IMR-90 (cell line): ENCODE results near the gene TMEM212. TPM values are rescaled to one million over a fixed set of nuclear protein-coding genes. Genes with fewer than 3 reads are reported as not detected.

ENCODE experiments used
- ATAC-seq: fragments of 200-7000 bp; cut with Tn5 transposase; 2 replicates; pipeline ENCODE4 v1.9.1; 2020; ENCODE audit warnings: low read depth, mild to moderate bottlenecking, moderate library complexity
- BruUV-seq: library from RNA; stranded (reverse); fragments of 400-500 nt; replicated peaks from 2 replicates; lab custom pipeline; 2021; lab: Mats Ljungman, UMichigan
- CTCF ChIA-PET: fragments of 300-600 bp; formaldehyde crosslinking; extraction: SDS; loops from one replicate; lab custom pipeline; 2021; ENCODE audit warnings: antibody characterized with exemption; lab: Yijun Ruan, JAX
- POLR2A ChIA-PET: fragments of 300-600 bp; sonication (Branson Sonifier 250); formaldehyde crosslinking; loops from one replicate; lab custom pipeline; 2022; ENCODE audit warnings: antibody characterized with exemption; ENCODE audit not compliant: unreplicated experiment; lab: Charles Lee
- DNase-seq: peaks from one replicate; pipeline ENCODE4 v3.0.0; 2013
- H2AFZ ChIP-seq: replicated peaks from 2 replicates; pipeline ENCODE3; 2013; ENCODE audit warnings: low read length, mild to moderate bottlenecking; ENCODE audit not compliant: poor library complexity
- H2AK5ac ChIP-seq: 2 replicates; pipeline ENCODE4 v1.6.1; 2013; ENCODE audit warnings: low read depth, low read length, inconsistent platforms
- H2AK9ac ChIP-seq: replicated peaks from 2 replicates; pipeline ENCODE3; 2013; ENCODE audit warnings: mild to moderate bottlenecking, low read depth, low read length, moderate library complexity; ENCODE audit not compliant: poor library complexity
- H2BK120ac ChIP-seq: 2 replicates; pipeline ENCODE4 v1.6.1; 2013; ENCODE audit warnings: low read depth, low read length, inconsistent platforms
- H2BK15ac ChIP-seq: 3 replicates; pipeline ENCODE4 v1.6.1; 2013; ENCODE audit warnings: low read depth, low read length, inconsistent platforms
- H2BK20ac ChIP-seq: 2 replicates; pipeline ENCODE4 v1.6.1; 2013; ENCODE audit warnings: low read depth, mild to moderate bottlenecking, inconsistent platforms, low read length, moderate library complexity
- H2BK5ac ChIP-seq: 2 replicates; pipeline ENCODE4 v1.6.1; 2013; ENCODE audit warnings: mild to moderate bottlenecking, low read depth, low read length, inconsistent platforms; ENCODE audit not compliant: poor library complexity, severe bottlenecking
- H3K14ac ChIP-seq: replicated peaks from 2 replicates; pipeline ENCODE4 v1.6.1; 2013; ENCODE audit warnings: low read depth, low read length, inconsistent platforms
- H3K18ac ChIP-seq: 2 replicates; pipeline ENCODE4 v1.6.1; 2013; ENCODE audit warnings: low read depth, low read length, control low read depth
- H3K23ac ChIP-seq: 2 replicates; pipeline ENCODE4 v1.6.1; 2013; ENCODE audit warnings: low read depth, low read length, inconsistent platforms
- H3K27ac ChIP-seq: 2 replicates; pipeline ENCODE4 v1.5.1; 2013; ENCODE audit warnings: mild to moderate bottlenecking, control low read depth, low read length; ENCODE audit not compliant: insufficient read depth
- H3K27me3 ChIP-seq: 2 replicates; pipeline ENCODE4 v1.6.1; 2013; ENCODE audit warnings: low read length; ENCODE audit not compliant: control insufficient read depth, insufficient read depth
- H3K36me3 ChIP-seq: 2 replicates; pipeline ENCODE4 v1.6.1; 2013; ENCODE audit warnings: low read length, mixed read lengths; ENCODE audit not compliant: control insufficient read depth, insufficient read depth
- H3K4ac ChIP-seq: 2 replicates; pipeline ENCODE4 v1.6.1; 2013; ENCODE audit warnings: low read depth, low read length, inconsistent platforms
- H3K4me1 ChIP-seq: 2 replicates; pipeline ENCODE4 v1.6.1; 2013; ENCODE audit warnings: low read length, mixed read lengths; ENCODE audit not compliant: control insufficient read depth, insufficient read depth
- H3K4me2 ChIP-seq: 2 replicates; pipeline ENCODE4 v1.6.1; 2013; ENCODE audit warnings: low read depth, mild to moderate bottlenecking, control low read depth, low read length, moderate library complexity
- H3K4me3 ChIP-seq: 2 replicates; pipeline ENCODE4 v1.5.1; 2013; ENCODE audit warnings: low read depth, mild to moderate bottlenecking, control low read depth, low read length, moderate library complexity; ENCODE audit not compliant: insufficient read depth
- H3K56ac ChIP-seq: 2 replicates; pipeline ENCODE4 v1.6.1; 2013; ENCODE audit warnings: low read length, inconsistent platforms; ENCODE audit not compliant: insufficient read depth; ENCODE audit errors: extremely low read depth
- H3K79me1 ChIP-seq, 2 experiments: 2 replicates each; pipeline ENCODE4 v1.6.1; 2013; ENCODE audit warnings: low read length in 2 of 2, inconsistent platforms in 1 of 2, low read depth in 1 of 2
- H3K9ac ChIP-seq: 2 replicates; pipeline ENCODE4 v1.6.1; 2013; ENCODE audit warnings: low read depth, low read length, control low read depth
- H3K9me1 ChIP-seq: 2 replicates; pipeline ENCODE4 v1.6.1; 2013; ENCODE audit warnings: low read length, inconsistent platforms; ENCODE audit not compliant: insufficient read depth
- H3K9me3 ChIP-seq: 2 replicates; pipeline ENCODE4 v1.6.1; 2013; ENCODE audit warnings: low read length; ENCODE audit not compliant: control insufficient read depth, insufficient read depth
- H4K20me1 ChIP-seq: 2 replicates; pipeline ENCODE4 v1.6.1; 2013; ENCODE audit warnings: low read length, inconsistent platforms; ENCODE audit not compliant: insufficient read depth
- H4K5ac ChIP-seq: 2 replicates; pipeline ENCODE4 v1.6.1; 2013; ENCODE audit warnings: mild to moderate bottlenecking, low read depth, low read length, control low read depth
- H4K8ac ChIP-seq, 2 experiments: 2 replicates each; pipeline ENCODE4 v1.6.1; 2013; ENCODE audit warnings: low read depth in 2 of 2, low read length in 2 of 2, control low read depth in 1 of 2, inconsistent platforms in 1 of 2
- H4K91ac ChIP-seq: 2 replicates; pipeline ENCODE4 v1.6.1; 2013; ENCODE audit warnings: low read depth, low read length, inconsistent platforms; ENCODE audit not compliant: insufficient read depth
- MAZ ChIP-seq: IDR thresholded peaks from 2 replicates; pipeline ENCODE4 v1.6.1; 2012; ENCODE audit warnings: low read depth, mild to moderate bottlenecking, low read length, improper control_type of control experiment, moderate library complexity, borderline replicate concordance
- WGBS, 2 experiments: methylation state at CpG; one replicate each; pipeline versions ENCODE4 v1.1.5 to v1.1.7; 2013; ENCODE audit warnings: missing lambda C conversion rate in 2 of 2; ENCODE audit not compliant: insufficient read length in 1 of 2; ENCODE audit errors: extremely low coverage in 2 of 2; 5-methylcytosine and 5-hydroxymethylcytosine counted together
- dilution Hi-C: fragments of 300-500 bp; cut with HindIII; formaldehyde crosslinking; loops from one replicate; pipeline ENCODE4 v1.14.3; 2018; ENCODE audit warnings: low sequenced_read_pairs; ENCODE audit not compliant: unreplicated experiment
- in situ Hi-C: fragments of 300-500 bp; cut with MboI; formaldehyde crosslinking; loops from 3 replicates; pipeline ENCODE4 v1.14.3; 2019; ENCODE audit warnings: low sequenced_read_pairs, inconsistent platforms, mixed read lengths
- intact Hi-C: fragments of 100-400 bp; cut with micrococcal nuclease; formaldehyde crosslinking; loops from 2 replicates; pipeline ENCODE4 v1.10.0; 2022
- polyA plus RNA-seq, 3 experiments: library from polyadenylated mRNA; depleted of rRNA; stranded (reverse); fragments of >200 nt; gene quantifications; 2 replicates each; pipeline ENCODE4 v1.2.3, GENCODE V29; 2012; ENCODE audit warnings: low replicate concordance in 1 of 3
- total RNA-seq: library from RNA; depleted of rRNA; stranded (reverse); fragments of >200 nt; gene quantifications from 2 replicates; pipeline ENCODE4 v1.2.3, GENCODE V29; 2012
- TF ChIP-seq, protein P1 (sequence below): fragments of 150-350 bp; IDR thresholded peaks from 2 replicates; pipeline ENCODE4 v1.6.1; 2016; ENCODE audit warnings: low read depth, mild to moderate bottlenecking, low read length, moderate library complexity, borderline replicate concordance

TMEM212 gene
- total and polyA plus RNA-seq, 2 of the 4 experiments (the other 2 are of a cell fraction), result not detected

DNA sequence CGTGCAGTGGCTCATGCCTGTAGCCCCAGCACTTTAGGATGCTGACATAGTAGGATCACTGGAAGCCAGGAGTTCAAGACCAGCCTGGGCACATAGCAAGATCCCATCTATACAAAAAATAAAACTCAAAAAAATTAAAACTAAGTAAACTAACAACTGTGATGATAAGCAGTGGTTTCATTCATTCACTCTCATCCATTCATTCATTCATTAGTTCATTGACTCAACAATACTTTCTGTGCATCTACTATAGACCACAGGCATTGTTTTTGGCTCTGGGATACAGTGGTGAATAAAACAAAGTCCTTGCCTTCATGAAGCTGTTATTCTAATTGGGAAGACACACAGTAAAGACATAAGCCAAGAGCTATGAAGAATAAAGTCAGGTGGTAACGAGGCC lies 7.5 kb upstream of the TMEM212 start:
- dilution Hi-C loops, result no loop called here

More for the DNA sequence above, 7.5 kb upstream of the TMEM212 start:
- H3K4me2 ChIP-seq, result no peak overlapping the region
- H3K4me1 ChIP-seq, result peaks cover 7% of the 10 kb centered on the region
- peak overlapping the region; percentile 47; the same call in 1 of the 2 replicates for H4K5ac ChIP-seq
- TF ChIP-seq, protein P1, sequence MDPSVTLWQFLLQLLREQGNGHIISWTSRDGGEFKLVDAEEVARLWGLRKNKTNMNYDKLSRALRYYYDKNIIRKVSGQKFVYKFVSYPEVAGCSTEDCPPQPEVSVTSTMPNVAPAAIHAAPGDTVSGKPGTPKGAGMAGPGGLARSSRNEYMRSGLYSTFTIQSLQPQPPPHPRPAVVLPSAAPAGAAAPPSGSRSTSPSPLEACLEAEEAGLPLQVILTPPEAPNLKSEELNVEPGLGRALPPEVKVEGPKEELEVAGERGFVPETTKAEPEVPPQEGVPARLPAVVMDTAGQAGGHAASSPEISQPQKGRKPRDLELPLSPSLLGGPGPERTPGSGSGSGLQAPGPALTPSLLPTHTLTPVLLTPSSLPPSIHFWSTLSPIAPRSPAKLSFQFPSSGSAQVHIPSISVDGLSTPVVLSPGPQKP, result no peak
- no peak for TF ChIP-seq MAZ
- H3K79me1 ChIP-seq, result 0 out of 4 replicates have a peak, but pooled peaks cover 0 to 4% of the 10 kb centered on the region in 2 experiments
- no peak overlapping the region for H2AK9ac ChIP-seq
- H3K9ac ChIP-seq, result no peak overlapping the region
- 0 out of 2 replicates have a peak overlapping the region, but pooled peaks have one; percentile 18 for H3K14ac ChIP-seq
- H2AFZ ChIP-seq, result no peak overlapping the region
- no peak overlapping the region for H3K23ac ChIP-seq
- peak overlapping the region; percentile 29; the same call in 1 of the 2 replicates for H3K4ac ChIP-seq
- peak overlapping the region; percentile 79; the same call in 1 of the 2 replicates for H3K18ac ChIP-seq
- H2BK120ac ChIP-seq, result no peak overlapping the region; the same call in 1 of the 2 replicates
- no peaks in the 10 kb centered on the region for H3K9me3 ChIP-seq
- BruUV-seq, result no TSS peak
- intact Hi-C loops (no loop called here), in situ Hi-C loops (no loop called here)
- 0 out of 2 replicates have a peak overlapping the region, but pooled peaks have one; percentile 34 for H4K91ac ChIP-seq
- peak overlapping the region; percentile 35 for H2BK20ac ChIP-seq
- H3K27me3 ChIP-seq, result no peaks in the 10 kb centered on the region
- no peaks in the 10 kb centered on the region for H4K20me1 ChIP-seq
- H3K56ac ChIP-seq, result no peak overlapping the region
- H3K9me1 ChIP-seq, result no peaks in the 10 kb centered on the region; the same call in 1 of the 2 replicates
- ChIA-PET POLR2A (no interaction called here), CTCF (no interaction called here)
- H2BK15ac ChIP-seq, result peak overlapping the region; percentile 82; the same call in 2 of the 3 replicates
- no peak overlapping the region for H3K27ac ChIP-seq
- H4K8ac ChIP-seq, result 0 out of 4 replicates have a peak overlapping the region, but pooled peaks of 1 of the 2 experiments have one; percentile 63
- 100% methylated on average over 1 of the region's 2 CpGs; no CpG with 5 or more reads in 1 of the 2 experiments for WGBS, 2 experiments
- H3K4me3 ChIP-seq, result no peak overlapping the region
- ATAC-seq (no peak), DNase-seq (no peak)
- H2BK5ac ChIP-seq, result peak overlapping the region; percentile 6
- H2AK5ac ChIP-seq, result peak overlapping the region; percentile 87
- H3K36me3 ChIP-seq, result no peaks in the 10 kb centered on the region
